ENCODE measurements around the gene POLR1A. TPM values are rescaled to one million over a fixed set of nuclear protein-coding genes. Genes with fewer than 3 reads are reported as not detected.

POLR1A gene
- total RNA-seq, 1 experiment from 2014 or later = 62.7 TPM

DNA sequence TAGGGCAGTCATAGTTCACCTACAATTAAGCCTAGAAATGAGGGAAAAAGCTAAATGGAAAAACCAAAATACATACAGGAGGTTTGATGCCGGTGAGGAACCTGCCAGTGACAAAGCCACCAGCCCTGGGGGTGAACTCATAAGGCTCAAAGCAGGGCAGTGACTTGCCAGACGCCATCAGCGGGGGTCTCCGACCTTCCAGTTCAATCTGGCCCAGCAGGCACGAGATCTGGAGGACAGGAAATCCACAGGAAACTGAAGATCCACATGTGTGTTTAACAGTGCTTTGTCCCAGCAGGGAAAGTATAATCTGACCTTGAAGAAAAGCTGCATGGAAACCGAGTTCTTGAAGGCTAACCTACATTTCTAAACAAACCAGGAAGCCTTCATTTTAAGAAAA, 60.1 kb downstream of the POLR1A start:
- no peaks in the 10 kb centered on the region for H3K23me2 ChIP-seq (ENCODE audit: insufficient read length, low read depth, low read length, poor library complexity, severe bottlenecking)
- H3K23ac ChIP-seq (ENCODE audit: insufficient read length, low read depth, low read length) = no peak overlapping the region
- H2BK20ac ChIP-seq (ENCODE audit: low read depth, low read length, poor library complexity, severe bottlenecking) = no peak overlapping the region
- WGBS (ENCODE audit: extremely low coverage, insufficient read length, low lambda C conversion rate) = no CpG with 5 or more reads among the region's 6 CpGs
- H4K91ac ChIP-seq (ENCODE audit: insufficient read length, low read depth, low read length) = no peak overlapping the region
- H3K56ac ChIP-seq (ENCODE audit: insufficient read length, low read depth, low read length) = no peak overlapping the region
- no peak overlapping the region for H3K14ac ChIP-seq (ENCODE audit: insufficient read depth, low read length)
- Mint-ChIP-seq H3K36me3 (ENCODE audit: insufficient read depth in 1 of 3, low read depth in 3 of 3) (peaks cover 47 to 92% (median 75%) of the 10 kb centered on the region in 3 experiments), H3K4me3 (no peak overlapping the region), H3K27ac (no peak overlapping the region), H3K4me1 (no peaks in the 10 kb centered on the region), H3K9me3 (no peaks in the 10 kb centered on the region), H3K27me3 (ENCODE audit: low read depth) (no peaks in the 10 kb centered on the region)
- no peak overlapping the region for H4K8ac ChIP-seq (replicated peaks; ENCODE audit: insufficient read length, low read depth, low read length)
- no peak overlapping the region for H2BK5ac ChIP-seq (ENCODE audit: insufficient read length, low read length)
- no peaks in the 10 kb centered on the region for H3K79me2 ChIP-seq (ENCODE audit: insufficient read depth, low read length)
- TF ChIP-seq, protein P1, sequence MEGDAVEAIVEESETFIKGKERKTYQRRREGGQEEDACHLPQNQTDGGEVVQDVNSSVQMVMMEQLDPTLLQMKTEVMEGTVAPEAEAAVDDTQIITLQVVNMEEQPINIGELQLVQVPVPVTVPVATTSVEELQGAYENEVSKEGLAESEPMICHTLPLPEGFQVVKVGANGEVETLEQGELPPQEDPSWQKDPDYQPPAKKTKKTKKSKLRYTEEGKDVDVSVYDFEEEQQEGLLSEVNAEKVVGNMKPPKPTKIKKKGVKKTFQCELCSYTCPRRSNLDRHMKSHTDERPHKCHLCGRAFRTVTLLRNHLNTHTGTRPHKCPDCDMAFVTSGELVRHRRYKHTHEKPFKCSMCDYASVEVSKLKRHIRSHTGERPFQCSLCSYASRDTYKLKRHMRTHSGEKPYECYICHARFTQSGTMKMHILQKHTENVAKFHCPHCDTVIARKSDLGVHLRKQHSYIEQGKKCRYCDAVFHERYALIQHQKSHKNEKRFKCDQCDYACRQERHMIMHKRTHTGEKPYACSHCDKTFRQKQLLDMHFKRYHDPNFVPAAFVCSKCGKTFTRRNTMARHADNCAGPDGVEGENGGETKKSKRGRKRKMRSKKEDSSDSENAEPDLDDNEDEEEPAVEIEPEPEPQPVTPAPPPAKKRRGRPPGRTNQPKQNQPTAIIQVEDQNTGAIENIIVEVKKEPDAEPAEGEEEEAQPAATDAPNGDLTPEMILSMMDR (conservative IDR thresholded peaks at IDR 0.05) = no peak
- H3K18ac ChIP-seq (ENCODE audit: insufficient read length, low read depth, low read length) = no peak overlapping the region
- no peak overlapping the region for H2AK5ac ChIP-seq (ENCODE audit: insufficient read length, low read length)
- H3K27ac ChIP-seq (ENCODE audit: insufficient read length, low read depth, low read length) = no peak overlapping the region
- H3K79me1 ChIP-seq (ENCODE audit: insufficient read depth, low read depth, low read length, poor library complexity, severe bottlenecking) = no peaks in the 10 kb centered on the region
- H3K27me3 ChIP-seq (ENCODE audit: insufficient read depth, low read length) = no peaks in the 10 kb centered on the region
- no peak overlapping the region for H3K4me2 ChIP-seq (ENCODE audit: insufficient read depth, insufficient read length, low read length)
- H4K5ac ChIP-seq (ENCODE audit: insufficient read length, low read depth, low read length) = no peak overlapping the region
- no peak overlapping the region for H2BK15ac ChIP-seq (ENCODE audit: low read depth, low read length)
- no peaks in the 10 kb centered on the region for H4K20me1 ChIP-seq (ENCODE audit: control insufficient read depth, insufficient read depth, insufficient read length)
- no peak overlapping the region for H3K4ac ChIP-seq (ENCODE audit: low read depth, low read length)
- H3K4me1 ChIP-seq (ENCODE audit: insufficient read depth, low read length) = no peaks in the 10 kb centered on the region
- no peak overlapping the region for H3T11ph ChIP-seq (ENCODE audit: low read length)
- no peaks in the 10 kb centered on the region for H3K9me3 ChIP-seq (ENCODE audit: control insufficient read depth, low read depth, low read length)
- H3K9ac ChIP-seq (ENCODE audit: extremely low read depth, insufficient read length, low read length) = no peak overlapping the region
- no peak overlapping the region for H2BK120ac ChIP-seq (ENCODE audit: low read depth, low read length, poor library complexity, severe bottlenecking)
- no peak overlapping the region for H2AFZ ChIP-seq (ENCODE audit: low read length)
- peak; percentile 4 for DNase-seq
- H2BK12ac ChIP-seq (ENCODE audit: insufficient read length, low read depth, low read length) = no peak overlapping the region
